WI38 (cell line): ENCODE results near the gene SNX32.

Experiments used
- H3K4me3 ChIP-seq: 2 replicates; pipeline ENCODE4 v1.5.1; 2011; ENCODE audit warnings: low read depth, mild to moderate bottlenecking, control low read depth, low read length
- CTCF ChIP-seq: IDR thresholded peaks from 2 replicates; pipeline ENCODE4 v1.5.1; 2012; ENCODE audit warnings: low read depth, mild to moderate bottlenecking, control low read depth, low read length

SNX32 gene

GRCh38 chr11:65883786-65884715, 50.3 kb downstream of the SNX32 start:
- no peak for TF ChIP-seq CTCF
- H3K4me3 ChIP-seq: no peak overlapping the region

- H3K4me3 ChIP-seq: no peak overlapping the region
Measured at GRCh38 chr11:65884716-65885092, 50.9 kb downstream of the SNX32 start.

GRCh38 chr11:65885231-65885630, 51.5 kb downstream of the SNX32 start:
- no peak for TF ChIP-seq CTCF
- no peak overlapping the region for H3K4me3 ChIP-seq

More at GRCh38 chr11:65884716-65885092, 50.9 kb downstream of the SNX32 start:
- peak; percentile 99 for TF ChIP-seq CTCF

- H3K4me3 ChIP-seq: no peak overlapping the region
- TF ChIP-seq CTCF: no peak
Measured at GRCh38 chr11:65885808-65886536, 52.2 kb downstream of the SNX32 start.

- H3K4me3 ChIP-seq: peak overlapping the region; percentile 78
- no peak for TF ChIP-seq CTCF
Measured at GRCh38 chr11:65886826-65887722, 53.3 kb downstream of the SNX32 start.

GRCh38 chr11:65887723-65888162, 54.0 kb downstream of the SNX32 start:
- TF ChIP-seq CTCF: no peak

More at GRCh38 chr11:65887723-65888162, 54.0 kb downstream of the SNX32 start:
- H3K4me3 ChIP-seq: peak overlapping the region; percentile 78
